ENCODE data around the gene TRNT1.

DNA sequence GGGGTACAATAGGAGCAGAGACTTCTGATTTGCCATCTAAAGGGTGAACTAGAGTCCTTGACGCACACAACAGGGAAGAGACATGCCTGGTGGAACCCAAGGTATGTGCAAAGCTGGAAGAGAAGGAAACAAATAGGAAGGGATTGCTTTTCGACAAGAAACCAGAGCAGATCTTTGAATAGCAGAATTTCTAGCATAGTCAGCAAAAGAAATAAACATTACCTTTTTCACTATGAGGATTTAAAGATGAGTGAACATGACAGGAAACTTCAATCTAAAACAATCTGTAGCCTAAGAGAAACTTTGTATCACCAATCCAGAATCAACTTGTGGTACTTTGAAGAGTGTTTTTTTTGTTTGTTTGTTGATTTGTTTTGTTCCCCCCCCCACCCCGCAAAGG lies 21.5 kb upstream of the TRNT1 start:
- TF ChIP-seq, protein P1, sequence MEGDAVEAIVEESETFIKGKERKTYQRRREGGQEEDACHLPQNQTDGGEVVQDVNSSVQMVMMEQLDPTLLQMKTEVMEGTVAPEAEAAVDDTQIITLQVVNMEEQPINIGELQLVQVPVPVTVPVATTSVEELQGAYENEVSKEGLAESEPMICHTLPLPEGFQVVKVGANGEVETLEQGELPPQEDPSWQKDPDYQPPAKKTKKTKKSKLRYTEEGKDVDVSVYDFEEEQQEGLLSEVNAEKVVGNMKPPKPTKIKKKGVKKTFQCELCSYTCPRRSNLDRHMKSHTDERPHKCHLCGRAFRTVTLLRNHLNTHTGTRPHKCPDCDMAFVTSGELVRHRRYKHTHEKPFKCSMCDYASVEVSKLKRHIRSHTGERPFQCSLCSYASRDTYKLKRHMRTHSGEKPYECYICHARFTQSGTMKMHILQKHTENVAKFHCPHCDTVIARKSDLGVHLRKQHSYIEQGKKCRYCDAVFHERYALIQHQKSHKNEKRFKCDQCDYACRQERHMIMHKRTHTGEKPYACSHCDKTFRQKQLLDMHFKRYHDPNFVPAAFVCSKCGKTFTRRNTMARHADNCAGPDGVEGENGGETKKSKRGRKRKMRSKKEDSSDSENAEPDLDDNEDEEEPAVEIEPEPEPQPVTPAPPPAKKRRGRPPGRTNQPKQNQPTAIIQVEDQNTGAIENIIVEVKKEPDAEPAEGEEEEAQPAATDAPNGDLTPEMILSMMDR (IDR thresholded peaks at IDR 0.05), result no peak
- TF ChIP-seq POLR2A (IDR thresholded peaks at IDR 0.05), result no peak
